ENCODE results near the gene CTNND2.

- TF ChIP-seq ZC3H4 (CRISPR knock-in tag; IDR thresholded peaks at IDR 0.05; ENCODE audit: borderline replicate concordance) (no peak), ZNF589 (CRISPR knock-in tag; IDR thresholded peaks at IDR 0.05; ENCODE audit: low read depth) (no peak), TFE3 (CRISPR knock-in tag; IDR thresholded peaks at IDR 0.05) (no peak), FOXK2 (conservative IDR thresholded peaks at IDR 0.05 in 1 of 2, IDR thresholded peaks at IDR 0.05 in 1 of 2; ENCODE audit: low read depth in 2 of 2) (no peak), ZNF699 (CRISPR knock-in tag; IDR thresholded peaks at IDR 0.05; ENCODE audit: insufficient replicate concordance) (no peak), ZBTB2 (IDR thresholded peaks at IDR 0.05) (no peak), POLR2AphosphoS5 (IDR thresholded peaks at IDR 0.05; ENCODE audit: control insufficient read depth, insufficient read depth, low read depth, low read length) (no peak), CTCF (IDR thresholded peaks at IDR 0.05 in 2 of 3, conservative IDR thresholded peaks at IDR 0.05 in 1 of 3; ENCODE audit: insufficient read depth in 2 of 3, low read depth in 1 of 3, low read length in 3 of 3) (no peak)
Measured at GRCh38 chr5:10995891-10996290, 908.4 kb downstream of the CTNND2 start.

All from K562 (cell line).